GM18499 (cell line): ENCODE measurements around the gene THBS2.
"Not testable (repeated sequence)": the region's sequence is repeated elsewhere in the genome, so short reads cannot be mapped to it uniquely, and the experiment has no call there.

Experiments used
- ATAC-seq: cut with Tn5 transposase; IDR thresholded peaks from one replicate; pipeline ENCODE4 v1.9.1; 2021; ENCODE audit warnings: moderate number of reproducible peaks; ENCODE audit not compliant: insufficient read depth, unreplicated experiment

The THBS2 gene

DNA sequence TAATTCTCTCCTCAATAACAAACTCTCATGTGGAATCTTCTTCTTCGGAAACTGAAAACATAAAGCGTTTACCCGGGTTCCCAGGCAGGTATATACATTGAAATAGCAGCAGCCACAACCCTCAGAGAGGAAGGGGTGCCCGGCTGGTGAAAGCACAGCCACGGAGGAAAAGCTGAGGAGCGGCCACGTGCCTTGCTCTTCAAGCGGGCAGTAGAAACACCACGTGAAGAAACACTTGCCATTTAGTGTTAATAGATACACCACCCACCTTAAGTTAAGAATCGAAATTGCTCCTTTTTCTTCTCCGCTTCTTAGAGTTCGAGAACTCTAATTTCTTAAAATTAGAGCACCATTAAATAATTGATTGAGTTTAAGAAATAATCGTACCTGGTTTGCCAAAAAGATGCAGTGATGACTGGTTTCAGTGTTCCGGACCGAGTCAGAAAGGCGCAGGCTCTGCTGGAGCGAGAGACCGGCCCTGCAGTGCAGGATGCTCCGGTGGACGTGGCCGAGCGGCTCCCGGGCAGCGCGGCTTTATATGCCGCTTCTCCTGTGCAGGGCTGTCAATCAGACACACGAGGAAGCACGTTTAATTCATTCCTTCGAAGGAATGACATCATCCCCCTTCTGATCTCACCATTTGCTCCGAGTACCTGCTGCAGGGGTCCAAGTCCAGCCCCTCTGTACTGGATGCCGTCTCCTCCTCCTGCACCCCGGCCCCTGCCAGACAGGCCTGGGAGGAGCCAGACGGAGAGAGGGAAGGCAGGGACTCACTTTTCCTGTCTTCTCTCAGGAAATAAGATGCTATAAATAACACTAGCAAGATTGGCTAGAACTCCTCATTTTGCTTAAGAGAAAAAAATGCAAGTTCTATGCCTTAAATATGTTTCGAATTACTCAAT, at the start of gene THBS2:
THBS2 (minus strand) TSS at position 510 of the 902 bp plus-strand sequence. CDS start 3,062 bp downstream, outside the sequence.
- ATAC-seq = no peak

DNA sequence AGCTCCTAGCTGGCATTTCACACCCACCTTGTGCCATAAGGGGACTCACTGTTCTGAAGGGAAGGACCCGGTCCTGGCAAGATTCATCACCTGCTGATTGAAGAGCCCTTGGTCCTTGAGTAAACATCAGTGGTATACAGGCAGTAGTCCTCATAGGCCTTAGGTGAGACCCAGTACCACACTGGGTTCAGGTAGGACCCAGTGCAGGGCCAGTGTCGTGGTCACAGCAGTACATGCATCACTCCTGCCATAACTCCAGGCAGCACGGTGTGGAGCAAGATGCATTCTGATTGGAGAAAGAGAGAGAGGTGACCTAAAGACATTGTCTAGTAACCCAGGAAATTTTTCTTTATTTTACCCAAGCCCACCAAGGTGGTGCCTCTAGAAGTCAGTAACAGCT, 49.1 kb upstream of the THBS2 start:
- no peak for ATAC-seq

- no peak for ATAC-seq
Measured at GRCh38 chr6:169302255-169302654, 48.6 kb upstream of the THBS2 start.

DNA sequence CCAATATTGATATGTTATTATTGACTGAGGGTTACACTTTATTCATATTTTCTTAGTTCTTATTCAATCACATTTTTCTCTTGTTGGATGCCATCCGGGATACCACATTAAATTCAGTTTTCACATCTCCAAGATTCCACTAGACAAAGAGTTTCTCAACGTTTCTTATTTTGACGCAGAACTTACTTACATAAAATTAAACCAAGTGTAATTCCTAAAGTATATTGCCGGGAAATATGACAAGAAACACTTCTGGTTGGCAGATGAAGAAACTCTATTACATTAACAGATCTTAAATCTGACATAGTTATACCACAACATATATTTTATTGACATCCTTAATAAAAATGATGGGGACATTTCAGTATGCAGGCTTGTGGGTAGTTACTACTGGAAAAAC, 47.3 kb upstream of the THBS2 start:
- ATAC-seq = no peak

- ATAC-seq = not testable (repeated sequence)
Measured at GRCh38 chr6:169298626-169299025, 45.0 kb upstream of the THBS2 start.

- ATAC-seq = no peak
Measured at GRCh38 chr6:169296622-169297021, 43.0 kb upstream of the THBS2 start.

GRCh38 chr6:169296170-169296569, 42.5 kb upstream of the THBS2 start:
- ATAC-seq = no peak

DNA sequence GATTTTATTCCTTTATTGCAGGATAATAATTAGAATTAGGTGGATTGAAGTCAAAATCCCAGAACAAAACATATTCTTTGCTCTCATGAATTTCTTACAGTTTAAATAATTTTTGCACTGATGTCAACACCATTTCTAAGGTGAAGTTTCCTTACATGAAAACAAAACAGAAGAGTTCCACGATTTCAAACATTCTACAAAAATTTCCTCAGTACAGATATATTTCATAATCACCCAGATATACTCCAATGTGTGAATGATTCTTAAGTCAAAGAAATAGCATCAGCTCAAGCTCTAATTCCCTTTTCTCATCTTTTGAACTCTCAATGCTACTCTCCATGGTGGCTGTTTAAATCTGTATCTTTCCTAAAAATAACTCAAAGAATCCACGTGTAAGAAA, 39.5 kb upstream of the THBS2 start:
- no peak for ATAC-seq

DNA sequence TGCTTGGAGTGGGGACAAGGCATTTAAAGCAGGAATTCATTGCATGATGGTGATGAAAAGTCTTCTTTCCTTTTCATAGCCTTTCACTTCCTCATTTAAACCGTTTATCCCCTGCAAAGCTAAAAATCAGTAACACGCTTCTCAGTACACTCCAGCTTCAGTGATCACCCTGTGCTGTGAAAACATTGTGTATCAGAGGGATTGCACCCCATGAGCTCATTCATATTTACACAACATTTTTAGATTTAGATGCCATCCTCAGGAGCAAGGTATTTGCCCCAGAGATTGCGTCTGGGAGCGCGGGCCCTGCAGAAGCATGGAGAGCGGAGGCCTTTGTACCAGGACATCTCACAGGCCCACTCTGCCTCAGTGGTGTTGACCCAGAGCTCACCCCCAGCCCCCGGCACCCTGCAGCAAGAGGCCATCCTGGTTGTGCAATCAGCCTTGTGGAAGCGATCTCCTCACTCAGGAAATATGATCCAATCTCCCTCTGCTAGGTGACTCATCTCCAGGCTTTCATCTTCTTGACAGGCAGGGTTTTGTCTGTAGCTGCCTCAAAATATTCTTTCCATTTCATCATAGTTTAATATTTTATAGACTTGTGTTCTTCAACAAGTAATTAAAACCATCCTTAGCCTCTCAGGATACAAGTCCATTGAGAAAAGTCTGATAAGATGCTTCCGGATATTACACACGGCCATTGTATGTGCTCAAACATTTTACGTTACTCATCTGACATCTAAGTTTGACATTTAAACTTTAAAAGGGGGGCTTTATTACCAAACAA, 38.9 kb upstream of the THBS2 start:
- no peak for ATAC-seq

GRCh38 chr6:169291646-169292337, 38.1 kb upstream of the THBS2 start:
- no peak for ATAC-seq

DNA sequence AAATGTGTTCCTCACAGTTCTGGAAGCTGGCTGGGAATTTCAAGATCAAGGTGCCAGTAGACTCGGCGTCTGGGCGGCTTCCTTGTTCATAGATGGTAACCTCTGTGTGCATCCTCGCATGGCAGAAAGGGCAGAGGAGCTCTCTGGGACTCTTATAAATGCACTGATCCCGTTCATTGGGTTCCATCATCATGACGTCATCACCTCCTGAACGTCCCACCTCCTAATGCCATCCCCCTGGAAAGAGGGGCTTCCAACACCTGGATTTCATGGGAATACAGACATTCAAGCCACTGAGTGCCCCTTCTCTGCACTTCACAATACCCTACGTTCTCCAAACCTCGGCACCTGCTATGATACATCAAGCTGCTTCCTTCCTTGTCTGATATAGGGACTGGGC, 37.5 kb upstream of the THBS2 start:
- ATAC-seq = no peak

- no peak for ATAC-seq
Measured at GRCh38 chr6:169289619-169290339, 36.1 kb upstream of the THBS2 start.

DNA sequence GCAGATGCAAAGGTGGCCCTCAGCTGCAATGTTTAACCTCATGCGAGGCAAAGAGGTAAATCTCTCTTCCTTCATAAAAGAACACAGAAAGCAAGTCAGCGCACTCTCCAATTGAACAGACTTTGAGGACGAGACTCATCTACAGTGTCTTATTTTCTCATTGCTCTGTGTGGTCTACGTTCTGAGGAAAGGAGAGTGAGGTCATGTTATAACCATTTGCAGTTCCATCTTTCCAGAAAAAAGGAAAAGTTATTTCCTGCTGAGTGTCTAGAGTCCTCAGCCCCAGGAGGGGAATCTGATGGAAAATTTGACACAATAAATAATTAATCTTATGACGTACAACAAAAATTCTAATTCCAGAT, 35.6 kb upstream of the THBS2 start:
- no peak for ATAC-seq

- ATAC-seq = no peak
Measured at GRCh38 chr6:169288591-169288990, 34.9 kb upstream of the THBS2 start.

DNA sequence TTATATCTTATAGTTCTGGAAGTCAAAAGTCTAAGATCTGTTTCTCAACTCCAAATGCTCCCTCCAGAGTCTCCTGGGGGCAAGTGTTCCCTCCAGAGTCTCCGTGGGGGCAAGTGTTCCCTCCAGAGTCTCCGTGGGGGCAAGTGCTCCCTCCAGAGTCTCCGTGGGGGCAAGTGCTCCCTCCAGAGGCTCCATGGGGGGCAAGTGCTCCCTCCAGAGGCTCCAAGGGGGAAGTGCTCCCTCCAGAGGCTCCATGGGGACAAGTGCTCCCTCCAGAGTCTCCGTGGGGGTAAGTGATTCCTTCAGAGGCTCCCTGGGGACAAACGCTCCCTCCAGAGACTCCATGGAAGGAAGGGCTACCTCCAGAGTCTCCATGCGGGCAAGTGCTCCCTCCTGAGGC, 34.0 kb upstream of the THBS2 start:
- no peak for ATAC-seq

DNA sequence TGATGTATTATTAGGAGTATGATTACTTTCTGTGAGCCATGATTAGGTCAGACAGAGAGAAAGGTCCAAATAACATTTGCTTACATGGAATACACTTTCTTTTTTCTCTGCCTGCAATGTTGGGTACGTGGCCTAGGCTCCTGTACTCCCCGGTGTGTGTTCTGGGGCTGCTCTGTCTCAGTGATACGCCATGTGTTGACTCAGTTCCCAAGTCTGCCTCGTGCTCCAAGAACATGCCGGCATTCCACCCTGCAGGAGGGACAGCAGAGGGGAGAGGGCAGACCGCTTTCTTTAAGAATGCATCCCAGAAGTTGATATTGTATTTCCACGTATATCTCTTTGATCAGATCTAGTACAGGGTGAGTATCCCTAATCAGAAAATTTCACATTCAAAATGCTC, 33.3 kb upstream of the THBS2 start:
- ATAC-seq = no peak

- ATAC-seq = no peak
Measured at GRCh38 chr6:169285165-169285564, 31.5 kb upstream of the THBS2 start.

GRCh38 chr6:169283924-169284323, 30.3 kb upstream of the THBS2 start:
- no peak for ATAC-seq

DNA sequence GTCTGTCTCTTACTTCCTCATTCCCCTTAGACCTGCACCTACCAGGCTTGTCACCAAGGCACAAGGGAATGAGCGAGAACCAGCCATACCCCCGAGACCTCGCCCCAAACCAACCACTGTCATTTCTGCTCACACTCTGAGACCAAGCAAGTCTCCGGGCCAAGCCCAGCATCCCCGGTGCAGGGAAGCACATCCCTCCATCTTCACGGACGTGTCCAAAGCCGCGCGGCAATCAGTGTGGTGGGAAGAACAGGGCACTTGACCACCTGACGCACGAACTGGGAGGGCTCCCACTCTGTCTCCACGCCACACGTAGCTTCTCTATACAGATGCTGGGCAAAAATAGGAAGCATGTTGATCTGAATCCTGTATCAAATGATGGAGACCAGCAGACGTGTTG, 28.4 kb upstream of the THBS2 start:
- ATAC-seq = no peak

GRCh38 chr6:169277619-169278018, 24.0 kb upstream of the THBS2 start:
- ATAC-seq = no peak
